GM12872 (cell line): Measurements from ENCODE around the gene TRPV5.

Experiments used
- CTCF ChIP-seq: IDR thresholded peaks from 3 replicates; pipeline ENCODE4 v1.5.1; 2011; ENCODE audit warnings: low read depth, mild to moderate bottlenecking, low read length, moderate library complexity; ENCODE audit not compliant: insufficient read depth

The TRPV5 gene

GRCh38 chr7:142871260-142872105 lies 62.1 kb downstream of the TRPV5 start:
- no peak for TF ChIP-seq CTCF

- no peak for TF ChIP-seq CTCF
These were observed 62.8 kb downstream of the TRPV5 start for GRCh38 chr7:142870566-142871259.

- TF ChIP-seq CTCF: no peak
These were observed 63.4 kb downstream of the TRPV5 start for GRCh38 chr7:142870147-142870559.

GRCh38 chr7:142869434-142869833 lies 64.1 kb downstream of the TRPV5 start:
- no peak for TF ChIP-seq CTCF

GRCh38 chr7:142868986-142869415 lies 64.5 kb downstream of the TRPV5 start:
- TF ChIP-seq CTCF: no peak

GRCh38 chr7:142868188-142868985 lies 65.2 kb downstream of the TRPV5 start:
- TF ChIP-seq CTCF: no peak
